ENCODE results near the gene ARHGAP40.

DNA sequence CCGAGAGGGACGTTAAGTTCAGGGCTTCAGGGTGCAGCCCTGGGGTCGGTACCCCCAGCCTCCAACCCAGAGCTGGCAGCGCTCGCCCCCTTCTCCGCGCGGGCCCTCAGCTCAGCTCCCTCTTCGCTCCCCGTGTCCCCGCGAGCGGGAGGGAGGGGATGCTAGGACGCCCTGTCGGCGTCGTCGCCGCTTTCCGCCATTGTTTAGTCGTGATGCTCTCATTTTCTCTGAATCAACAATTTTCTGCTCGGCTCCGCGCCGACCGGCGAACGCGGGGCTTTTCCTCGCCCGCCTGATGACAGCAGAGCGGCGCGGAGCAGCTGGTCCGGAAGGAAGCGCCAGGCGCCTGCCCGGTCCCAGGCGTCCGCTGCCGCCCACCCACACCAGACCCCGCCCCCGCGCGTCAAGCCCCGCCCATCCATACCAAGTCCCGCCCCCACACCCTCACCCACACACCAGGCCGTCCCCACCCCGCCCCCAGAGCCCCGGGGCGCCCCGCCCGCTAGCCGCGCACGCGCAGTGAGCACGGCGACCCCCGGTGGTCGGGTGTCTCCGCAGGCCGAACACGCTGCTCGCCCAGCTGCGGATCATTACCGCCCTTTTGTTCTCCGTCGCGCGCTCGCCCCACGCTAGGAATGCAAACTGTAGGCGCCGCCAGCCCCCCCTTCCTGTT is 72.6 kb downstream of the ARHGAP40 start:
- TF ChIP-seq REST (IDR thresholded peaks at IDR 0.05; ENCODE audit: borderline replicate concordance in 1 of 2, low read depth in 1 of 2, low read length in 2 of 2), result no peak
- no peak for TF ChIP-seq NBN (conservative IDR thresholded peaks at IDR 0.05)
- TF ChIP-seq ZBTB7A (CRISPR knock-in tag; IDR thresholded peaks at IDR 0.05), result no peak
- TF ChIP-seq CEBPB (IDR thresholded peaks at IDR 0.05; ENCODE audit: borderline replicate concordance, low read depth, low read length), result no peak
- no peak for TF ChIP-seq DNMT3B (CRISPR knock-in tag; conservative IDR thresholded peaks at IDR 0.05)
- no peak for TF ChIP-seq HNF4A (CRISPR knock-in tag; IDR thresholded peaks at IDR 0.05)
- no peak for TF ChIP-seq HCFC1 (IDR thresholded peaks at IDR 0.05; ENCODE audit: low read depth, low read length)
- no peak for TF ChIP-seq CBX5 (CRISPR knock-in tag; IDR thresholded peaks at IDR 0.05; ENCODE audit: borderline replicate concordance)
- TF ChIP-seq, protein P1, sequence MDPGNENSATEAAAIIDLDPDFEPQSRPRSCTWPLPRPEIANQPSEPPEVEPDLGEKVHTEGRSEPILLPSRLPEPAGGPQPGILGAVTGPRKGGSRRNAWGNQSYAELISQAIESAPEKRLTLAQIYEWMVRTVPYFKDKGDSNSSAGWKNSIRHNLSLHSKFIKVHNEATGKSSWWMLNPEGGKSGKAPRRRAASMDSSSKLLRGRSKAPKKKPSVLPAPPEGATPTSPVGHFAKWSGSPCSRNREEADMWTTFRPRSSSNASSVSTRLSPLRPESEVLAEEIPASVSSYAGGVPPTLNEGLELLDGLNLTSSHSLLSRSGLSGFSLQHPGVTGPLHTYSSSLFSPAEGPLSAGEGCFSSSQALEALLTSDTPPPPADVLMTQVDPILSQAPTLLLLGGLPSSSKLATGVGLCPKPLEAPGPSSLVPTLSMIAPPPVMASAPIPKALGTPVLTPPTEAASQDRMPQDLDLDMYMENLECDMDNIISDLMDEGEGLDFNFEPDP (CRISPR knock-in tag; conservative IDR thresholded peaks at IDR 0.05), result no peak
- TF ChIP-seq, protein P2, sequence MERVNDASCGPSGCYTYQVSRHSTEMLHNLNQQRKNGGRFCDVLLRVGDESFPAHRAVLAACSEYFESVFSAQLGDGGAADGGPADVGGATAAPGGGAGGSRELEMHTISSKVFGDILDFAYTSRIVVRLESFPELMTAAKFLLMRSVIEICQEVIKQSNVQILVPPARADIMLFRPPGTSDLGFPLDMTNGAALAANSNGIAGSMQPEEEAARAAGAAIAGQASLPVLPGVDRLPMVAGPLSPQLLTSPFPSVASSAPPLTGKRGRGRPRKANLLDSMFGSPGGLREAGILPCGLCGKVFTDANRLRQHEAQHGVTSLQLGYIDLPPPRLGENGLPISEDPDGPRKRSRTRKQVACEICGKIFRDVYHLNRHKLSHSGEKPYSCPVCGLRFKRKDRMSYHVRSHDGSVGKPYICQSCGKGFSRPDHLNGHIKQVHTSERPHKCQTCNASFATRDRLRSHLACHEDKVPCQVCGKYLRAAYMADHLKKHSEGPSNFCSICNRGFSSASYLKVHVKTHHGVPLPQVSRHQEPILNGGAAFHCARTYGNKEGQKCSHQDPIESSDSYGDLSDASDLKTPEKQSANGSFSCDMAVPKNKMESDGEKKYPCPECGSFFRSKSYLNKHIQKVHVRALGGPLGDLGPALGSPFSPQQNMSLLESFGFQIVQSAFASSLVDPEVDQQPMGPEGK (CRISPR knock-in tag; IDR thresholded peaks at IDR 0.05), result no peak
- TF ChIP-seq, protein P3, sequence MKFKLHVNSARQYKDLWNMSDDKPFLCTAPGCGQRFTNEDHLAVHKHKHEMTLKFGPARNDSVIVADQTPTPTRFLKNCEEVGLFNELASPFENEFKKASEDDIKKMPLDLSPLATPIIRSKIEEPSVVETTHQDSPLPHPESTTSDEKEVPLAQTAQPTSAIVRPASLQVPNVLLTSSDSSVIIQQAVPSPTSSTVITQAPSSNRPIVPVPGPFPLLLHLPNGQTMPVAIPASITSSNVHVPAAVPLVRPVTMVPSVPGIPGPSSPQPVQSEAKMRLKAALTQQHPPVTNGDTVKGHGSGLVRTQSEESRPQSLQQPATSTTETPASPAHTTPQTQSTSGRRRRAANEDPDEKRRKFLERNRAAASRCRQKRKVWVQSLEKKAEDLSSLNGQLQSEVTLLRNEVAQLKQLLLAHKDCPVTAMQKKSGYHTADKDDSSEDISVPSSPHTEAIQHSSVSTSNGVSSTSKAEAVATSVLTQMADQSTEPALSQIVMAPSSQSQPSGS (CRISPR knock-in tag; IDR thresholded peaks at IDR 0.05), result no peak
